ENCODE data around the gene TBC1D10A. TPM values are rescaled to one million over a fixed set of nuclear protein-coding genes. Genes with fewer than 3 reads are reported as not detected.
A peak's percentile ranks its signal among the peaks of the same experiment; 100 is the strongest.

Gene TBC1D10A
- total RNA-seq, 1 donor from 2014 or later: 51.3 TPM

GRCh38 chr22:30348809-30349208, 22.1 kb upstream of the TBC1D10A start:
- Histone ChIP-seq H3K27me3 (no peaks in the 10 kb centered on the region), H3K4me1 (peaks cover 44% of the 10 kb centered on the region), H3K4me3 (no peak overlapping the region), H3K36me3 (peaks cover 0 to 69% of the 10 kb centered on the region in 2 donors), H3K27ac (peak overlapping the region; percentile 45), H3K9me3 (no peaks in the 10 kb centered on the region)
- DNase-seq (ENCODE audit: extremely low spot score in 2 of 2): no peak
- intact Hi-C loops (cut with DNase I): no loop called here
- no peak for TF ChIP-seq CTCF (IDR thresholded peaks at IDR 0.05)
- TF ChIP-seq POLR2A (IDR thresholded peaks at IDR 0.05): no peak
- TF ChIP-seq POLR2AphosphoS5 (IDR thresholded peaks at IDR 0.05; ENCODE audit: insufficient read depth in 1 of 2, low read depth in 1 of 2): no peak

GRCh38 chr22:30348404-30348803, 21.7 kb upstream of the TBC1D10A start:
- Histone ChIP-seq H3K9me3 (no peaks in the 10 kb centered on the region), H3K4me3 (no peak overlapping the region), H3K27me3 (no peaks in the 10 kb centered on the region), H3K36me3 (peaks cover 3 to 73% of the 10 kb centered on the region in 2 donors), H3K27ac (peak overlapping the region; percentile 45), H3K4me1 (peaks cover 42% of the 10 kb centered on the region)
- intact Hi-C loops (cut with DNase I): no loop called here
- TF ChIP-seq CTCF (IDR thresholded peaks at IDR 0.05) (no peak), POLR2AphosphoS5 (IDR thresholded peaks at IDR 0.05; ENCODE audit: insufficient read depth in 1 of 2, low read depth in 1 of 2) (no peak), POLR2A (IDR thresholded peaks at IDR 0.05) (no peak)
- DNase-seq (ENCODE audit: extremely low spot score in 2 of 2): no peak

- DNase-seq (ENCODE audit: extremely low spot score in 2 of 2): no peak
- peaks cover 3 to 77% of the 10 kb centered on the region in 2 donors for H3K36me3 ChIP-seq
- H3K9me3 ChIP-seq: no peaks in the 10 kb centered on the region
- peaks cover 42% of the 10 kb centered on the region for H3K4me1 ChIP-seq
- intact Hi-C loops (cut with DNase I): no loop called here
- no peak for TF ChIP-seq POLR2A (IDR thresholded peaks at IDR 0.05)
- TF ChIP-seq CTCF (IDR thresholded peaks at IDR 0.05): no peak
- no peak for TF ChIP-seq POLR2AphosphoS5 (IDR thresholded peaks at IDR 0.05; ENCODE audit: insufficient read depth in 1 of 2, low read depth in 1 of 2)
- peak overlapping the region; percentile 45 for H3K27ac ChIP-seq
- no peaks in the 10 kb centered on the region for H3K27me3 ChIP-seq
- H3K4me3 ChIP-seq: no peak overlapping the region
These were observed 20.6 kb upstream of the TBC1D10A start for GRCh38 chr22:30347255-30347892.

DNA sequence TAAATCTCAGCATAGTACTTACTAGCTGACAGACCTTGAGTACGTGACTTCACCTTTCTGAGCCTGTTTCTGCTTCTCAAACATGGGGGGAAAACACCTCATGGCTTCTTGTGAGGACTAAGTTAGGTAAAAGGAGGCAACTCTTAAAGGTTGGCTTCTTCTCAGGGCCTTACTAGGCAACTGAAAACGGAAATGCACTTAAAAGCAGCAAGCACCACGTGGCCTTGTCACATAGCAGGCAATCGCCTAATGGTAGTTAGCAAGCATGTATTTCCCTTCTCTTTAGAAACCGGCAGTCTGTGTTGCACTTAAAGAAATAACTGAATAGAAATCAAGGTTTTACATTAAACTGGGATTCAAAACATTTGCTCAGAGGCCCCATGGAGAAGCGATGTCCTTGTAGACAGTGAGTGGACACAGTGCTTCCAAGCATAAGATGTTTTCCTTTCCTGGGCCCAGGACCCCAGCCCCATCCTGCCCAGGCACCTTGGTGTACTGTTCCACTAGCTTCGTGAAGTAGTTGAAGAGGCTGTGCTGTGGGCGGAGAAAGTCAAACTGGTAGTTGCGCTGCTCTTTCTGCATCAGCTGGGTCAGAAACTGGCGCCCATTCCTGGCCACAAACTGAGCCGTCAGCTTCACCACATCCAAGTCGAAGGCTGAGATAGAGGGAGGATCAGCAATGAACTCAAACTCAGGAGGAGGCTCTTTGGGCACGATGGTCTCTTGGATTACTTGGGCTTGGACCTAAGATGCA, 17.9 kb upstream of the TBC1D10A start:
- H3K9me3 ChIP-seq: no peaks in the 10 kb centered on the region
- H3K36me3 ChIP-seq: peaks cover 3 to 87% of the 10 kb centered on the region in 2 donors
- TF ChIP-seq POLR2AphosphoS5 (IDR thresholded peaks at IDR 0.05; ENCODE audit: insufficient read depth in 1 of 2, low read depth in 1 of 2) (no peak), CTCF (IDR thresholded peaks at IDR 0.05) (no peak), POLR2A (IDR thresholded peaks at IDR 0.05) (no peak)
- intact Hi-C loops (cut with DNase I): no loop called here
- no peak for DNase-seq (ENCODE audit: extremely low spot score in 2 of 2)
- no peak overlapping the region for H3K4me3 ChIP-seq
- H3K27ac ChIP-seq: no peak overlapping the region
- peaks cover 26% of the 10 kb centered on the region for H3K4me1 ChIP-seq
- no peaks in the 10 kb centered on the region for H3K27me3 ChIP-seq
